ENCODE results near the gene MSLN. TPM values are rescaled to one million over a fixed set of nuclear protein-coding genes. Genes with fewer than 3 reads are reported as not detected.

The MSLN gene
- total RNA-seq, 1 donor from 2014 or later: not detected

DNA sequence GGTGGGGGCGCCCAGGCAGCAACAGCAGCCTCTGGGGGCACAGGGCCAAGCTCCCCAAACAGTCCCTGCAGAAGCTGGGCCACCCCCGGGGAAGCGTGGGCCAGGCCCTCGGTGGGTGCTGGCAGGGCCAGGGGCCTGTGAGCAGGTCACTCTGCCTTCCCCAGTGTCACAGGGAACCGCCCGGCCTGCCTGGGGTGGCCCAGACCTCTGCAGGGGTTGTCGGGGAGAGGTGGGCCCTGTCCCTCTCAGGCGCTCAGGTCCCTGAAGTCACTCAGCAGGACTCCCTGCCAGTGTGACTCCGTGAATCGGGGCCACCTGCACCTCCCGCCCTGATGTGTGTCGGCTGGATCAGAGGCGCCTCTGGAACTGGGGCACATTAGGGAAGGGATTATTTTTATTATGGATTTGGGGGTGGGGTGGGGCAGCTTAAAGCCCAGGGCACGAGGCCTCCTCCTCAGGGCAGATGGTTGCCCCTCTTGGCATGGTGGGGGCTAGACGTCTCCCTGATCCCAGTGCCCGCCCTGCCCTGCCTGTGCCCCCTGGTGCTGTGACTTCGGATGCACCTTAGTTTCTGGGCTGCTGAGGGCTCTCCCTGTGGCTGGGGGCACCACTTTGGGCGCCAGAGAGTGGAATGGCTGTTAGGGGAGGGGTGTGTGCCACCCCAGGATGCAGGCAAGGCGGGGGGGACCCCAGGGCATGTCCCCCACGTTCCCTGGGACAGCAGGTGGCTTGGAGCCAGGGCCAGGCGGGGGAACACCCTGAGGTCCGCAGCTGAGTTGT is 41.2 kb downstream of the MSLN start:
- intact Hi-C loops (cut with micrococcal nuclease): no loop called here

DNA sequence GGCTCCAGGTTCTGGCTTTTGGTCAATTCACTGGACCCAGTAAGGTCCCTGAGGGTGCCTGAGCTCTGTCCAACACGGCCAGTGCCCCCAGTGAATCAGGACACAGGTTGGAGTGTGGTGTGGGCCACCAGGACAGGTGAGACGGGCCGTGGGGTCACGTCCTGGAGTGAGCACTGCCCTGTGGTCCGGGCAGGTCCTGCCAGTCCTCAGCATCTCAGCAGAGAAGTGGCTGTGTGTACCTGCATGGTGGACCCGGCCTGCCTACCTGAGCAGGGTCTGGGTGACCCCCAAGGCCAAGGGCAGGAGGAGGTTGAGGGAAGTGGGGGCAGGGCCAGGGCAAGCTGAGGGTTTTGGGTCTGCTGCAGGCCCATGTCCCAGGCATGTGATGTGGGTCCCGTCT is 41.9 kb downstream of the MSLN start:
- intact Hi-C loops (cut with micrococcal nuclease): no loop called here

DNA sequence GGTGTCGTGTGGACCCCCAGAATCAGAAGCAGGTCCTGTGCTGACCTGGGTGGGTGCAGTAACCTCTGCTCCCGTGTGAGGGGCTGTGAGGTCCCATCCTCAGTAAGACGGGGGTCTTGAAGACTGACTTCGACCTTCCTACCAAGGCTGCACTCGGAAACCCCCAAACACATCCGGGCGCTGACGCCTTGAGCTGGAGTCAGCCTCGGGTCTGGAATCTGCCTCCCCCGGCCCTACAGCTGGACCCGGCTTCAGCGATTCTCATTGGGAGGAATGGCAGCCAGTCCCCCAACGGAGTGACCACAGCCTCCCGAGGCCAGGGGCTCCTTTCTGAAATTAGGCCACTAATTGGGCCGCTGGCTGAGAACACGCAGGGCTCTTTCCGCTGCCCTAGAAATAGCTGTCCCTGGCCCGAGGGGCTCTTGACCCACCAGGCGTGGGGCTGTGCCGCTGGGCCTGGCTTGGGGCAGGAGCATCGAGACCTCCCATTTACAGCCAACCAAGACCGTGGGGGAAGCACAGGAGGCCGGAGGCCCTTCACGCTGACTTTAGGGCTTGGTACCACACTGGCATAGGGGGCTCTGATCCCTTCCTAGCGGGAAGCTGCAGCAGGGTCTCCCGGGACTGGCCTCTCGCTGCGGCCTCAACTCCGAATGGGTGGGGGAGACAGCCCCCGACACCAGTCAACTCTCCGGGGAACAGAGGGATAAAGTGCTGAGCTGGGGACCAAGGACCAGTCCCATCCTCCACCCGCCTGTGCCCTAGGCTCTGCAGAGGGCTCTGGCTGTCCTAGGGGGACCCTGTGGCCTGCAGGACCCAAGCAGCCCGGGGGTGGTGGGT is 42.6 kb downstream of the MSLN start:
- intact Hi-C loops (cut with micrococcal nuclease): no loop called here

DNA sequence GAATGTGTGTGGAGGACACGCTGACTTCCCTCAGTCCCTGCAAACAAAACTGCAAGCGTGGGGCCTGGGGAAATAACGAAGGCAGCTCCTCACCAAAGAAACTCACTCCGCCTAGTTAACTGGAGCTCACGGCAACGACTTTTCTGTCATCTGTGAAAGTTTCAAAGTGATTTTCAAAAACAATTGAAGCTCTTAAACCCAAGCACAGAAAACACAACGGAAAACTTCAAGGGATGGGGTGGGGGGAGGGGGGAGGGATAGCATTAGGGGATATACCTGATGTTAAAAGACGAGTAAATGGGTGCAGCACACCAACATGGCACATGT is 43.2 kb downstream of the MSLN start:
- intact Hi-C loops (cut with micrococcal nuclease): no loop called here

DNA sequence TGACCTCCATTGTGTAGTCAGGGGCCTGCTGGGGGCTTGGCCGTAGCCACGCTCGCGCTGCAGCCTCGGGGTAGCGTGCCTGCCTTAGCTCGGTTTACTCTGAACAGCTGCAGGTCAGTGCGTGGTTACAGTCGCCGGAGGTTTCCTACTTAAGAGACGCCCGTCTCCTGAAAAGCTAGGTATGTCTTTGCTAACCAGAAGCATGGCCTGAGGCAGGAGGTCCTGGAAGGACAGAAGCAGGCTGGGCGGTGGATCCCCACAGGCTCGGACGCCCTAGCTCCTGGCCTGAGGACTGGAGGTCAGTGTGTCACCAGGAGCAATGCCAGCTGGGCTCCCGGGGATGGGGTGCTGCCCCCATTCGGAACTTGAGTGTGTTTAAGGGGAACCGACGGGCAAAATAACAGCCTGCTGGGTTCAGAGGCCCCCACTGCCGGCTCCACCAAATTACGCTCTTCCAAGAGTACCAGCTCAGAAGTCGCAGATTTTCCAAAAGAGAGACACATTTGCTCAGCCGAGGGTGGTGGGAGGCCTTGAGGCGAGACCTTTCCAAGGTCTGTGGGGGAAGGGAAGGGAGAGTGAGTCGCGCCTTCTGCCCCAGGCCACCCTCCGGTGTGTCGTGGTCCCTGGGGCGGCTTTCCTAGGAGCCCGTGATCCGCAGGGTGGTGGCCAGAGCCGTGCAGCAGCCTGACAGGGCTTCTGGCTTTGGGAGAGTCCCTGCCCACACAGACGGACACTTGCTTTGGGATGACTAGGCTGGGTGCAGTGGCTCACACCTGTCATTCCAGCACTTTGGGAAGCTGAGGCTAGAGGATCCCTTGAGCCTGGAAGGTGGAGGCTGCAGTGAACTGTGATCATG is 43.9 kb downstream of the MSLN start:
- intact Hi-C loops (cut with micrococcal nuclease): loop anchor here (5.0 kb wide), 1 partner anchor 217 kb away; no protein-coding TSS in a partner anchor

DNA sequence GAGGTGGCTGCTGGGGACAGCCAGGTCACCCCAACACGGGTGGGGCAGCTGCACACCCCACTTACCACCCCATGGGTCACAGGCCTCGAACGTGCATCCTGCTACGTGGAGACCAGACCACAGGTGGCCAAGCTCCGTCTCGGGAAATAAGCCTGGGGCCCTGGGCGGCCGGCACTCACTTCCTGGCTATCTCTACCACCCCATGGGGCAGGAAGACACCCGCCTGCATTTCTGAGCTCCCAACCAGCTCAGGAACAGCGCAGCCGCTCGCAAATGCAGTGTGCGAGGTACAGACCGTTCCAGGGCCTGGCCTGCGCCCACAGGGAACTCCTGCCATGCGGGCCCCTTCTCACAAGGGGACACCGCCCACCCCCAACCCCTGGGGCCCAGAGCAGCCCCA is 44.9 kb downstream of the MSLN start:
- intact Hi-C loops (cut with micrococcal nuclease): loop anchor here (5.0 kb wide), 1 partner anchor 218 kb away; no protein-coding TSS in a partner anchor

DNA sequence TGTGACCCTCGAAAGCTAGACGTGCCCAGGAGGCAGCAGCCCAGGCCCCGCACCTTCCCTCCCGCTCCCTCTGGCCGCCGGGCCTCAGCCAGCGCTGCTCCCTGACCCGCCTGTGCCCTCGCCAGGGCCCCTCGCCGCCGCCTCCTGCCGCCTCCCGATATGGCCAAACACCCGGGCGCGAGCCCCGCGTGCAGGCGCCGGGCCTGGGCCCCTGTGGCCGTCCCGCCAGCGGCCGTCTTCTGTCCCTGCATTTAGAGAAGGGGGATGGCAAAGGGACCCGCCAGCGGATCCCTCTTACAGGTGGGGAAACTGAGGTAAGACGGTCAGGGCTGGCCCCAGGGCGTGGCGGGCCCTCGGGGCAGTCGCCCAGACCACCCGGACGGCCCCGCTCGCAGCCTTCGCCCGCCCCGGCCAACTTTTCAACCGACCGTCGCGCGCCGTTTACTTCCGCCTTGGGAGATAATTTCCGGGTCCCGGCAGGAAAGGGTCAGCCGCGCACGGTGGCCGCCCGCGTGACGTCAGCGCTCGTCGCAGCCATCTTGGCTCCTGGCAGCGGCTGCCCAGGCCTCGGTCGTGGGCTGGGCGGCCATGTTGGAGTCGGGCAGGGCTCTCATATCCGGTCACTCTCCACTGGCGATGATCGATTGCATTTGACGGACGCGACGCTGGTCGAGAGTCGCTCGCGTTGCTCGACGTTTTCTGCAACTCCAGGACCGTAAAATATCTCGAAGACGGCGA is 47.0 kb downstream of the MSLN start:
- intact Hi-C loops (cut with micrococcal nuclease): loop anchor here (1.0 to 5.0 kb wide), 4 partner anchors 19 to 220 kb away; partner anchors contain the start of genes CHTF18, LMF1 and RPUSD1

DNA sequence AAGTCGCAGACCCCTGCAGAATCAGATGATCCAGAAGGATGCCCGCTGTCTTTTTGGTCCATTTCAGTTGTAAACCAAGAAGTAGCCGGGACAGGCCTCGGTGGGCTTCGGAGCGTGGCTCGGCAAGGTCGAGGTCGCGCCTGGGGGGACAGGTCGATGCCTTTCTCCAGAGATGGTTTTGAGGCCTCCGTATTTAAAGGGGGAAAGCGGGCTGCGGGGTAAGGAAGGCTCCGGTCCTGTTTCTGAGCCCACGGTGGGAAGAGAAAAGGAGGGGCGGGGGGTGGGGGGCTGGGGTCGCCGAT is 47.5 kb downstream of the MSLN start:
- intact Hi-C loops (cut with micrococcal nuclease): loop anchor here (5.0 kb wide), 1 partner anchor 221 kb away; no protein-coding TSS in a partner anchor

DNA sequence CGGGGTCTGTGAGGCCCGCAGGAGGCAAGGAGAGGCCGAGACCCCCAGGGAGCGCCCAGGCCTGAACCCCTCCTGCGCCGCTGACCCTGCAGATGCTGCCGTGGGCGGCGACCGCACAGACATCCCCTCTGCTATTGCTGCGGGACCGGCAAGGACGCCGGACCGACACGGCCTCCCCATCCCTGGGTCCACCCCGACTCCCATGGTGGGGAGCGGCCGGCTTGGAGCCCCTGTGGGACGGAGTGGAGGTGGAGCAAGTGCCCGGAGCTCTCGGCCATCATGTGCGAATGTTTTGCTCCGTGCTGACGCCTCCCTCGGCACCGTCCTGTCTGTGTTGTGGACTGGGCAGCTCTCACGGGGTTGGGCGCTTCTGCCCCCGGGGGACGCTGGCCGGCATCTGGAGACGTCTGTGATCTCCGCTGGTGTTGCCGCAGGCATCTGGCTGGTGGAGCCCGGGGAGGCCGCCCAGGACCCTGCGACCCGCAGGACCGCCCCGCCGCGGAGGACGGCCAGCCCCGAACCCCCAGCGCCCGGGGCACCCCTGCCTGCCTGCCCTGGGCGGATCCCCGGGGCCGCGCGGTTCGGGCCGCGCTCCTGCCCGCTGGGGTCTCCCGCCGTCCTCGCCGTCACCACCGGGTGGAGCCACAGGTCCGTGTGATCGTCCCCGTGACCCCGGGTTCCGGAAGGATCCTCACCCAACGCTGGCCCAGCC is 52.8 kb downstream of the MSLN start:
- intact Hi-C loops (cut with micrococcal nuclease): no loop called here

DNA sequence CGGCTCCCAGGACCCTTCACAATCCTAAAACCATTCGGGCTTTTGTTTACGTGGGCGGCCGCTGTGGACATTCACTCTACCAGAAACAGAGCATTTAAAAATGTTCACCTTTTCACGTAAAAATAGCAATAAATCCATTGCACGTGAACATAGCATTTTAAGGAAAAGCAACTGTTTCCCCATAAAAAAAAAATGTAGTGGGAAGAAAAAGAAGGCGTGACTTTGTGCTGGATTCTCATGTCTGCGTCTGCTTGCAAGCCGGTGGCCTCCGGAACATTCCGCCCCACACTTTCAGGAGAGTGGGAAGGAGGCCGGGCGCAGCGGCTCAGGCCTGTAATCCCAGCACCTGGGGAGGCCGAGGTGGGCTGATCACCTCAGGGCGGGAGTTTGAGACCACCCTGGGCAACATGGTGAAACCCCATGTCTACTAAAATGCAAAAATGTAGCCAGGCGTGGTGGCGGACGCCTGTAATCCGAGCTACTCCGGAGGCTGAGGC is 53.4 kb downstream of the MSLN start:
- intact Hi-C loops (cut with micrococcal nuclease): loop anchor here (1.0 kb wide), 1 partner anchor 241 kb away; no protein-coding TSS in a partner anchor

DNA sequence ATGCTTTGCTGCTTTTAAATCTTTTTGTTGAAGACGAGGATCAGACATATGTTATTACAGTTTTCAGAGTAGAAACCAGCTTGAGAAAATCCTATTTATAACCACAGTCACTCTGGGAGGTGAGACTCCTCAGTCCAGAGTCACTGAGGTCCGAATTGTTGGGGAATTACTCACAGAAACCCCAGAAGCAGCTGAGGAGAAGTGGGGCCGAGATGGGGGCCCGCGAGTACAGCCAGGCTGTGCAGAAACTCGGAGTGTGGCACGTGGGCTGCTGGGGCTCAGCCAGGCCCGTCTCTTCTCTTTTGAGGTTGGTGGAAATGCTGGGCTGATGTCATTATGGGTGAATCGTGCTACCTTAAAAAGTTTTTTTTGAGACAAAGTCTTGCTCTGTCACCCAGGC is 54.4 kb downstream of the MSLN start:
- intact Hi-C loops (cut with micrococcal nuclease): loop anchor here (1.0 kb wide), 1 partner anchor 240 kb away; no protein-coding TSS in a partner anchor

DNA sequence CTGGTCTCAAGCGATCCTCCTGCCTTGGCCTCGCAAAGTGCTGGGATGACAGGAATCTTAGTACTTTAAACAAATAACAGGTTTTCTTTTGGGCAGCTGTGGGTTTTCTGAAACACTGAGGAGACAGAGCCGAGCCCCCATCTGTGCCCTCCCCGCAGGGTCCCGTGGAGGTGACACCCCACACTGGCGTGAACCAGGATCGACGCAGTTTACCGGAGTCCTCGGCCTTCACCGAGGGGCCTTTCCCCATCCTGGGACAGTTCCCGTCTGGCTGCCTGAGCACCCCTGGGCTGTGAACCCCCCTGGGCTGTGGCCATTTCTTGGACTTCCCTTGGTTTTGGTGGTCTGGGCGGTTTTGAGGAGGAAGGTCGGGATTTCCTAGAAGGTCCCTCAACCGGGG is 55.3 kb downstream of the MSLN start:
- intact Hi-C loops (cut with micrococcal nuclease): no loop called here

DNA sequence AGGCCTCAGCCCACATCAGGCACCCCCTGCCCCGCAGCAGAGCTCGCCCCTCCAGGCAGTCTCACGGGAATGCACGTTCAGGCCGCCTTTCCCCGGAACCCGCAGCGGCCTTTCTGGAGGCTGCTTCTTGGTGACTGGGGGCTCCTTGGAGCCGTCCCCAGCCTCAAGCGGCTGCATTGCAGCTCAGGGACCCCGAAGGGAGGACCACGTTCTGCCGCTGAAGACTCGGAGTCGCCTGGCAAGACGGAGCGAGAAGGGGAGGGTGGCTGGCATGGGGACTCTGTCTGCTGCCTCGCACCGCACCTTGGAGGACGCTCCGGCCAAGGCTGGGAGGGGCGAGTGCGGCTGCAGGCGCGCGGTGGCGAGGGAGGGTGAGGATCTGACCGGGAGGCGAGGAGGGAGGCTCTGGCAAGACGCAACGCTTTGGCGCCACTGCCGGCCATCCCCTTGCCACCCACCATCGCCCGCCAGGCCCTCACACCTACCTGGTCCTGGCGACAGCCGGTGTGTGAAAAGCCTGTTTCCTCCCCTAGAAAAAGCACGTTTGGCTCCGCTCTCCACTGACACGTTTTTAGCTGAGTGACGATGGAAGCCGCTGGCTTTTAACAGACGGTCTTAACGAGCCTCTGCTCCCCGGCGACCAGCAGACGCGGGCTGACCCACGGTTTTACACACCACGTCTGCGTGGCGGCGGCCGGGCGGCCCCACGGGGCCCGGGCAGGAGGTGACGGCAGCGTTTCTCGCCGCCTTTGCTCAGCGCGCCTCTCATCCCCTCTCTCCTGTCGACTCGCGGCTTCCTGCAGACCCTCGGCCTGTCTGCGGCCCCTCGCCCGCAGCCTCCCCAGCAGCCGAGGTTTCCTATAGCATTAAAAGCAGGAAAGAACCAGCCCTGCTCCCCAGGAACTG is 56.7 kb downstream of the MSLN start:
- intact Hi-C loops (cut with micrococcal nuclease): no loop called here

DNA sequence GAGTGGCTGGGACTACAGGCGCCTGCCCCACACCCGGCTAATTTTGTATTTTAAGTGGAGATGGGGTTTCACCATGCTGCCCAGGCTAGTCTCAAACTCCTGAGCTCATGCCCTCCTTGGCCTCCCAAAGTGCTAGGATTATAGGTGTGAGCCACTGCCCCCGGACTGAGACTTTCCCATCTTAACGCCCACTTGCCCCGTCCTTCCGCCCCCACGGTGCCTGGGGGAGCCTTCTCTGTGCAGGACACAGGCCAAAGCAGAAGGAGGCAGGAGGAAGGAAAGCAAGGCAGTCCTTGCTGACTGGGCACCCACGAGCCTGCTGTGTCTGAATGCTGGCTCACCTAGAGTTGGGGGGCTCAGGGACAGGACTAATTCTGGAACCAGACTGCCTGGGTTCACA is 57.6 kb downstream of the MSLN start:
- intact Hi-C loops (cut with micrococcal nuclease): no loop called here

Other genes with a start within 250 kb of the MSLN start
- 86.5 and 94.8 TPM in 2 replicates for gene CAPN15, start 233.0 kb upstream of the MSLN start, total RNA-seq
- 0.10 TPM in 1 of 2 replicates, not detected in the other for gene PRR35, start 200.3 kb upstream of the MSLN start, total RNA-seq
- gene NHLRC4, start 193.7 kb upstream of the MSLN start, total RNA-seq: 1.8 and 2.2 TPM in 2 replicates
- 45.5 and 49.8 TPM in 2 replicates for gene PIGQ, start 190.8 kb upstream of the MSLN start, total RNA-seq
- gene RAB40C, start 170.7 kb upstream of the MSLN start, total RNA-seq: 16.2 and 17.6 TPM in 2 replicates
- gene WFIKKN1, start 129.7 kb upstream of the MSLN start, total RNA-seq: 0.69 and 0.76 TPM in 2 replicates
- gene METTL26, start 124.4 kb upstream of the MSLN start, total RNA-seq: 79.2 and 85.0 TPM in 2 replicates
- 19.3 and 27.5 TPM in 2 replicates for gene MCRIP2, start 118.9 kb upstream of the MSLN start, total RNA-seq
- 52.9 and 53.6 TPM in 2 replicates for gene WDR90, start 111.4 kb upstream of the MSLN start, total RNA-seq
- gene RHOT2, start 92.6 kb upstream of the MSLN start, total RNA-seq: 136 and 155 TPM in 2 replicates
- 0.98 and 2.0 TPM in 2 replicates for gene RHBDL1, start 85.1 kb upstream of the MSLN start, total RNA-seq
- 73.9 and 81.6 TPM in 2 replicates for gene STUB1, start 80.3 kb upstream of the MSLN start, total RNA-seq
- 41.2 and 42.1 TPM in 2 replicates for gene JMJD8, start 76.4 kb upstream of the MSLN start, total RNA-seq
- gene WDR24, start 70.3 kb upstream of the MSLN start, total RNA-seq: 18.0 and 18.5 TPM in 2 replicates
- 8.0 and 8.2 TPM in 2 replicates for gene FBXL16, start 54.9 kb upstream of the MSLN start, total RNA-seq
- gene METRN, start 45.6 kb upstream of the MSLN start, total RNA-seq: 4.7 and 6.1 TPM in 2 replicates
- 8.1 and 10.8 TPM in 2 replicates for gene ANTKMT, start 39.6 kb upstream of the MSLN start, total RNA-seq
- gene CCDC78, start 34.3 kb upstream of the MSLN start, total RNA-seq: 1.7 and 2.4 TPM in 2 replicates
- gene HAGHL, start 33.6 kb upstream of the MSLN start, total RNA-seq: 5.1 and 6.1 TPM in 2 replicates
- 42.5 and 46.8 TPM in 2 replicates for gene CIAO3, start 19.7 kb upstream of the MSLN start, total RNA-seq
- gene RPUSD1, start 27.6 kb downstream of the MSLN start, total RNA-seq: 35.4 and 36.4 TPM in 2 replicates
- 73.0 and 79.3 TPM in 2 replicates for gene CHTF18, start 27.9 kb downstream of the MSLN start, total RNA-seq
- not detected in 2 replicates for gene GNG13, start 40.0 kb downstream of the MSLN start, total RNA-seq
- 19.1 and 20.4 TPM in 2 replicates for gene LMF1, start 210.2 kb downstream of the MSLN start, total RNA-seq
- 0.17 TPM in 1 of 2 replicates, not detected in the other for gene SOX8, start 221.0 kb downstream of the MSLN start, total RNA-seq